Pulmonary artery endothelial cell (primary cell): ENCODE data around the gene PLPP2. TPM values are rescaled to one million over a fixed set of nuclear protein-coding genes. Genes with fewer than 3 reads are reported as not detected.
"Not testable (repeated sequence)": the region's sequence is repeated elsewhere in the genome, so short reads cannot be mapped to it uniquely, and the experiment has no call there.

ENCODE experiments used
- DNase-seq: peaks from one replicate; pipeline ENCODE4 v3.0.0-alpha.2; 2011; ENCODE audit warnings: low read depth, low spot score
- total RNA-seq: library from RNA; depleted of rRNA; stranded (reverse); fragments of >200 nt; gene quantifications from 2 replicates; pipeline ENCODE4 v1.2.3, GENCODE V29; 2014

Gene PLPP2
- total RNA-seq, 1 donor from 2014 or later, result 9.0 TPM

- DNase-seq, result no peak
Observed at GRCh38 chr19:271856-272255, 19.3 kb downstream of the PLPP2 start.

- not testable (repeated sequence) for DNase-seq
Observed at GRCh38 chr19:270766-271318, 20.4 kb downstream of the PLPP2 start.

- DNase-seq, result no peak
Observed at GRCh38 chr19:269241-269640, 22.0 kb downstream of the PLPP2 start.

DNA sequence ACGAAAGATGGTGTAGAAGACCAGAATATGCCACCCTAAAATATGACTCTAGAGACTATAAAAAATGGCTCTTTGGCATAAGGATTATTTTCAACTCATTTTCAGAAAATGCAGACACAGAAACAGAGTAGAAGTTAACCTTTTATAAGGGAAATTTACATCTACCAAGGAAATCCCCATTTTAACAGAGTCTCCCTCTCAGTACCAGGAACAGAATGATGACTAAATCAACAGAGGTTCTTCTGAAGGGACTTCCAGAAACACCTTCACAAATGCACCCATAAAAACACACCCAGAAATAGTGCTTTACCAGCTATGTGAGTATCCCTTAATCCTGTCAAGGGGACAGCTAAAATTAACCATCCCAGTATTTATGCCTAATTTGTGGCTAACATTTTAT, 29.1 kb downstream of the PLPP2 start:
- DNase-seq, result no peak

- DNase-seq, result not testable (repeated sequence)
Observed at GRCh38 chr19:256804-257203, 34.4 kb downstream of the PLPP2 start.

DNA sequence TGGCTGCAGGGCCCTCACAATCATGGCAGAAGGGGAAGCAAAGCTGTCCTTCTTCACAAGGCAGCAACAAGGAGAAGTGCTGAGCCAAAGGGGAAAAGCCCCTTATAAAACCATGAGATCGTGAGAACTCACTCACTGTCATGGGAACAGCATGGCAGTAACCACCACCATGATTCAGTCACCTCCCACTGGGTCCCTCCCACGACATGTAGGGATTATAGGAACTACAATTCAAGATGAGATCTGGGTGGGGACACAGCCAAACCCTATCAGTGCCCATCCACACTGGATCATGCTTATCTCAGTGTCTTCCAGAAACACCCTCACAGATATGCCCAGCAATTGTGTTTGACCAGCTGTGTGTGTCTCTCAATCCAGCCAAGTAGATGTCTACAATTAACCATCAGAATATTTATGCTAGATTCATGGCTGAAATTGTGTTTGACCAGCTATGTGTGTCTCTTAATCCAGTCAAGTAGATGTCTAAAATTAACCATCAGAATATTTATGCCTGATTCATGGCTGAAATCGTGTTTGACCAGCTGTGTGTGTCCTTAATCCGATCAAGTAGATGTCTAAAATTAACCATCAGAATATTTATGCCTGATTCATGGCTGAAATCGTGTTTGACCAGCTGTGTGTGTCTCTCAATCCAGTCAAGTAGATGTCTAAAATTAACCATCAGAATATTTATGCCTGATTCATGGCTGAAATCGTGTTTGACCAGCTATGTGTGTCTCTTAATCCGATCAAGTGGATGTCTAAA, 38.6 kb downstream of the PLPP2 start:
- not testable (repeated sequence) for DNase-seq

DNA sequence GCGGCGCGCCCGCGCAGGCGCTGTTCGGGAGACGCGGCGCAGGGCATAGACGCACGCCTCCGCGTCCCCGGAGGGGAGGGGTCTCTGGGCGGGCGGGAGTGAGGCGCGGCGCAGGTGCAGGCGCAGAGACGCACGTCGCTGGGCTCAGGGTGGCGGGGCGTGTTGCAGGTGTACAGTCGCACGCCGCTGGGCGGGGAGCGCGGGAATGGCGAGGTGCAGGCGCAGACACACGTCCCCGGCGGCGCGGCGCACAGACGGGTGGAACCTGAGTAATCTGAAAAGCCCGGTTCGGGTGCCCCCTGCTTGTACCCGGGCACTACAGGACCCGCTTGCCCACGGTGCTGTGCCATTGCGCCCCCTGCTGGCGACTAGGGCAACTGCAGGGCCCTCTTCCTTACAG, 44.7 kb downstream of the PLPP2 start:
- DNase-seq, result no peak

GRCh38 chr19:245900-246299, 45.3 kb downstream of the PLPP2 start:
- DNase-seq, result not testable (repeated sequence)

- no peak for DNase-seq
Observed at GRCh38 chr19:245457-245856, 45.7 kb downstream of the PLPP2 start.

Other genes starting within 250 kb of the PLPP2 start
- not detected in 2 replicates for gene OR4F17, start 184.3 kb downstream of the PLPP2 start, total RNA-seq
- gene MIER2, start 53.4 kb upstream of the PLPP2 start, total RNA-seq, result 20.1 and 31.0 TPM in 2 replicates
- gene C2CD4C, start 117.7 kb upstream of the PLPP2 start, total RNA-seq, result 0.14 and 0.20 TPM in 2 replicates
- 3.5 and 4.7 TPM in 2 replicates for gene SHC2, start 169.6 kb upstream of the PLPP2 start, total RNA-seq
- gene MADCAM1, start 205.1 kb upstream of the PLPP2 start, total RNA-seq, result 0.07 TPM in 2 replicates
- 24.2 and 39.6 TPM in 2 replicates for gene TPGS1, start 216.1 kb upstream of the PLPP2 start, total RNA-seq
- gene CDC34, start 240.4 kb upstream of the PLPP2 start, total RNA-seq, result 97.0 and 108 TPM in 2 replicates